ENCODE data around the gene LIME1. TPM values are rescaled to one million over a fixed set of nuclear protein-coding genes. Genes with fewer than 3 reads are reported as not detected.

LIME1 gene
- 100 to 1,000 TPM in 2 of 6 experiments, 10 to 100 TPM in 4; 37.0 to 118 (median 65.5) TPM for total RNA-seq
- long read RNA-seq, transcript LIME1-201 (6 exons, 1,178 nt) = major isoform, 18 of 42 reads
- long read RNA-seq, transcript LIME1-205 (6 exons, 819 nt) = minor isoform, 11 of 42 reads
- long read RNA-seq, partial matches to known transcripts = 6 of 42 reads
- long read RNA-seq, other reads (novel, unspliced or antisense) = 5 of 42 reads

- Histone ChIP-seq H3K27me3 (no peaks in the 10 kb centered on the region), H3K27ac (peak within 1 kb of the TSS in 2 of 3 donors; percentile 50 to 91), H3K4me3 (peak within 1 kb of the TSS; percentile 65 to 92 (median 75)), H3K4me1 (peaks cover 0 to 13% (median 5%) of the 10 kb centered on the region in 4 donors), H3K9me3 (no peaks in the 10 kb centered on the region), H3K36me3 (peaks cover 0 to 3% (median 0%) of the 10 kb centered on the region in 4 donors)
- intact Hi-C loops (cut with DNase I) = no loop called here
- ATAC-seq (peak; percentile 1 to 22 (median 10)), DNase-seq (peak; percentile 79 to 94 (median 93))
- TF ChIP-seq CTCF (IDR thresholded peaks at IDR 0.05) (no peak), POLR2A (IDR thresholded peaks at IDR 0.05) (no peak)
- WGBS (ENCODE audit: insufficient coverage, low coverage, low lambda C conversion rate, missing lambda C conversion rate) = 27% methylated on average over 19 of the region's 31 CpGs
These were observed at the start of gene LIME1 for GRCh38 chr20:63735859-63736718. Gene LIME1, plus strand, starts transcription at chr20:63736664. Its CDS starts 886 bp downstream, at chr20:63737550.

- Histone ChIP-seq H3K27ac (peak overlapping the region; percentile 58 to 91 (median 71)), H3K36me3 (no peaks in the 10 kb centered on the region), H3K27me3 (no peaks in the 10 kb centered on the region), H3K9me3 (no peaks in the 10 kb centered on the region), H3K4me3 (no peak overlapping the region), H3K4me1 (no peaks in the 10 kb centered on the region)
- intact Hi-C loops (cut with DNase I) = no loop called here
- WGBS (ENCODE audit: insufficient coverage, low coverage, low lambda C conversion rate, missing lambda C conversion rate) = 100% methylated on average over 1 of the region's 29 CpGs
- TF ChIP-seq POLR2A (IDR thresholded peaks at IDR 0.05) (no peak), CTCF (IDR thresholded peaks at IDR 0.05) (no peak)
- ATAC-seq (no peak), DNase-seq (no peak)
These were observed 48.9 kb upstream of the LIME1 start for GRCh38 chr20:63687419-63688178.

- Histone ChIP-seq H3K27me3 (no peaks in the 10 kb centered on the region), H3K27ac (peak overlapping the region in 2 of 3 donors; percentile 71 to 91), H3K4me3 (no peak overlapping the region), H3K4me1 (no peaks in the 10 kb centered on the region), H3K36me3 (no peaks in the 10 kb centered on the region), H3K9me3 (no peaks in the 10 kb centered on the region)
- no peak for DNase-seq
- intact Hi-C loops (cut with DNase I) = no loop called here
- TF ChIP-seq CTCF (IDR thresholded peaks at IDR 0.05) (no peak), POLR2A (IDR thresholded peaks at IDR 0.05) (no peak)
- 100% methylated on average over 1 of the region's 31 CpGs for WGBS (ENCODE audit: insufficient coverage, low coverage, low lambda C conversion rate, missing lambda C conversion rate)
- ATAC-seq = no peak
These were observed 48.0 kb upstream of the LIME1 start for GRCh38 chr20:63688228-63689045.
